H9 (cell line): ENCODE data around the gene AXIN2. TPM values are rescaled to one million over a fixed set of nuclear protein-coding genes. Genes with fewer than 3 reads are reported as not detected.

ENCODE experiments used
- DNase-seq: peaks from one replicate; pipeline ENCODE4 v3.0.0-alpha.2; 2017
- H2AFZ ChIP-seq: one replicate; pipeline ENCODE4 v1.6.1; 2013; ENCODE audit warnings: mild to moderate bottlenecking, low read length, control low read depth, moderate library complexity
- H2AK5ac ChIP-seq: 2 replicates; pipeline ENCODE4 v1.6.1; 2013; ENCODE audit warnings: low read length, control low read depth, mixed read lengths; ENCODE audit not compliant: insufficient read length
- H2BK120ac ChIP-seq: one replicate; pipeline ENCODE4 v1.6.1; 2013; ENCODE audit warnings: low read depth, mild to moderate bottlenecking, low read length, control low read depth, inconsistent platforms; ENCODE audit not compliant: poor library complexity, severe bottlenecking
- H2BK12ac ChIP-seq: 2 replicates; pipeline ENCODE4 v1.6.1; 2013; ENCODE audit warnings: low read length, control low read depth, mixed read lengths, low read depth; ENCODE audit not compliant: insufficient read length
- H2BK15ac ChIP-seq: 2 replicates; pipeline ENCODE4 v1.6.1; 2013; ENCODE audit warnings: low read depth, low read length, control low read depth
- H2BK20ac ChIP-seq: one replicate; pipeline ENCODE4 v1.6.1; 2013; ENCODE audit warnings: low read depth, mild to moderate bottlenecking, low read length, control low read depth, inconsistent platforms; ENCODE audit not compliant: poor library complexity, severe bottlenecking
- H2BK5ac ChIP-seq: 2 replicates; pipeline ENCODE4 v1.6.1; 2013; ENCODE audit warnings: low read length, control low read depth, mixed read lengths; ENCODE audit not compliant: insufficient read length
- H3K14ac ChIP-seq: 2 replicates; pipeline ENCODE4 v1.6.1; 2013; ENCODE audit warnings: low read length, control low read depth; ENCODE audit not compliant: insufficient read depth
- H3K18ac ChIP-seq: 2 replicates; pipeline ENCODE4 v1.6.1; 2013; ENCODE audit warnings: low read depth, mild to moderate bottlenecking, mixed read lengths, low read length, control low read depth; ENCODE audit not compliant: insufficient read length
- H3K23ac ChIP-seq: 2 replicates; pipeline ENCODE4 v1.6.1; 2013; ENCODE audit warnings: low read length, control low read depth, mixed read lengths, low read depth; ENCODE audit not compliant: insufficient read length
- H3K23me2 ChIP-seq: 2 replicates; pipeline ENCODE4 v1.6.1; 2013; ENCODE audit warnings: low read depth, mild to moderate bottlenecking, mixed read lengths, low read length, control low read depth; ENCODE audit not compliant: insufficient read length, poor library complexity, severe bottlenecking
- H3K27ac ChIP-seq: 2 replicates; pipeline ENCODE4 v1.5.1; 2013; ENCODE audit warnings: low read length, control low read depth, mixed read lengths, low read depth; ENCODE audit not compliant: insufficient read length
- H3K27me3 ChIP-seq: 2 replicates; pipeline ENCODE4 v1.6.1; 2013; ENCODE audit warnings: low read length, control low read depth, inconsistent platforms; ENCODE audit not compliant: insufficient read depth
- H3K4ac ChIP-seq: 2 replicates; pipeline ENCODE4 v1.6.1; 2013; ENCODE audit warnings: low read depth, mild to moderate bottlenecking, control low read depth, inconsistent platforms, low read length, moderate library complexity
- H3K4me1 ChIP-seq: 2 replicates; pipeline ENCODE4 v1.6.1; 2013; ENCODE audit warnings: low read length, control low read depth, inconsistent platforms; ENCODE audit not compliant: insufficient read depth
- H3K4me2 ChIP-seq: 2 replicates; pipeline ENCODE4 v1.6.1; 2013; ENCODE audit warnings: low read length, control low read depth, mixed read lengths; ENCODE audit not compliant: insufficient read length, insufficient read depth
- H3K56ac ChIP-seq: 2 replicates; pipeline ENCODE4 v1.6.1; 2013; ENCODE audit warnings: low read depth, mild to moderate bottlenecking, mixed read lengths, low read length, control low read depth; ENCODE audit not compliant: insufficient read length
- H3K79me1 ChIP-seq: 2 replicates; pipeline ENCODE4 v1.6.1; 2013; ENCODE audit warnings: low read depth, mild to moderate bottlenecking, moderate library complexity, low read length, control low read depth, inconsistent platforms; ENCODE audit not compliant: insufficient read depth, poor library complexity, severe bottlenecking
- H3K79me2 ChIP-seq: 2 replicates; pipeline ENCODE4 v1.6.1; 2013; ENCODE audit warnings: low read length, control low read depth, inconsistent platforms; ENCODE audit not compliant: insufficient read depth
- H3K9ac ChIP-seq: 2 replicates; pipeline ENCODE4 v1.6.1; 2013; ENCODE audit warnings: low read length, control low read depth, mixed read lengths; ENCODE audit not compliant: insufficient read length; ENCODE audit errors: extremely low read depth
- H3K9me3 ChIP-seq: one replicate; pipeline ENCODE4 v1.6.1; 2013; ENCODE audit warnings: low read depth, low read length, inconsistent platforms; ENCODE audit not compliant: control insufficient read depth
- H3T11ph ChIP-seq: one replicate; pipeline ENCODE4 v1.6.1; 2013; ENCODE audit warnings: mild to moderate bottlenecking, low read length, control low read depth, inconsistent platforms
- H4K20me1 ChIP-seq: one replicate; pipeline ENCODE4 v1.6.1; 2013; ENCODE audit not compliant: control insufficient read depth, insufficient read length, insufficient read depth
- H4K5ac ChIP-seq: 2 replicates; pipeline ENCODE4 v1.6.1; 2013; ENCODE audit warnings: low read depth, mild to moderate bottlenecking, mixed read lengths, low read length, control low read depth; ENCODE audit not compliant: insufficient read length
- H4K8ac ChIP-seq: replicated peaks from 2 replicates; pipeline ENCODE4 v1.6.1; 2013; ENCODE audit warnings: low read length, control low read depth, mixed read lengths, low read depth; ENCODE audit not compliant: insufficient read length
- H4K91ac ChIP-seq: 2 replicates; pipeline ENCODE4 v1.6.1; 2013; ENCODE audit warnings: low read depth, mild to moderate bottlenecking, moderate library complexity, mixed read lengths, low read length, control low read depth; ENCODE audit not compliant: insufficient read length
- H3K27ac Mint-ChIP-seq, 3 experiments: 2 replicates in 2 of 3; 3 replicates in 1 of 3; pipeline ENCODE4 v1.8.0; 2020 to 2021; ENCODE audit warnings: mixed read lengths in 3 of 3, mild to moderate bottlenecking in 1 of 3, moderate library complexity in 1 of 3
- H3K27me3 Mint-ChIP-seq: 2 replicates; pipeline ENCODE4 v1.8.0; 2021; ENCODE audit warnings: low read depth, mild to moderate bottlenecking, moderate library complexity, mixed read lengths
- H3K36me3 Mint-ChIP-seq, 3 experiments: 2 replicates in 2 of 3; 3 replicates in 1 of 3; pipeline ENCODE4 v1.8.0; 2020 to 2021; ENCODE audit warnings: low read depth in 3 of 3, mixed read lengths in 3 of 3; ENCODE audit not compliant: insufficient read depth in 1 of 3
- H3K4me1 Mint-ChIP-seq, 2 experiments: 2 replicates each; pipeline ENCODE4 v1.8.0; 2020; ENCODE audit warnings: mixed read lengths in 2 of 2
- H3K4me3 Mint-ChIP-seq, 2 experiments: 2 replicates in 1 of 2; 3 replicates in 1 of 2; pipeline ENCODE4 v1.8.0; 2020 to 2021; ENCODE audit warnings: mild to moderate bottlenecking in 2 of 2, mixed read lengths in 2 of 2, moderate library complexity in 1 of 2
- H3K9me3 Mint-ChIP-seq, 2 experiments: 2 replicates in 1 of 2; 3 replicates in 1 of 2; pipeline ENCODE4 v1.8.0; 2020; ENCODE audit warnings: mild to moderate bottlenecking in 2 of 2, mixed read lengths in 2 of 2, moderate library complexity in 1 of 2
- CTCF ChIP-seq: fragments of 200-600 bp; sonication (generic); conservative IDR thresholded peaks from 3 replicates; pipeline ENCODE4 v1.8.0; 2021; ENCODE audit warnings: antibody characterized with exemption, mild to moderate bottlenecking
- WGBS: extraction: QIAGEN DNeasy Blood & Tissue Kit; methylation state at CpG from one replicate; pipeline ENCODE4 v1.1.7; 2013; ENCODE audit warnings: missing lambda C conversion rate, low lambda C conversion rate, mixed read lengths; ENCODE audit not compliant: insufficient read length; ENCODE audit errors: extremely low coverage; 5-methylcytosine and 5-hydroxymethylcytosine counted together
- total RNA-seq: library from RNA; stranded (reverse); gene quantifications from 2 replicates; pipeline ENCODE4 v1.2.1, GENCODE V29; 2021

The AXIN2 gene
- total RNA-seq, 1 experiment from 2014 or later, result 35.0 TPM

- Mint-ChIP-seq H3K36me3 (peaks cover 4 to 21% (median 4%) of the 10 kb centered on the region in 3 experiments; a peak in 4 of 7 replicates), H3K9me3 (peaks cover 13 to 17% of the 10 kb centered on the region in 2 experiments), H3K4me3 (no peak overlapping the region), H3K27ac (no peak overlapping the region), H3K4me1 (peaks cover 6 to 17% of the 10 kb centered on the region in 2 experiments), H3K27me3 (peaks cover 1% of the 10 kb centered on the region; the same call in 1 of the 2 replicates)
- Histone ChIP-seq H4K8ac (no peak overlapping the region), H3T11ph (no peak overlapping the region), H3K18ac (no peak overlapping the region), H2BK12ac (no peak overlapping the region), H3K4me2 (no peak overlapping the region), H3K27ac (no peak overlapping the region), H3K14ac (no peak overlapping the region), H3K4me1 (no peaks in the 10 kb centered on the region; the same call in 1 of the 2 replicates), H3K79me1 (no peaks in the 10 kb centered on the region), H4K91ac (no peak overlapping the region), H3K9me3 (no peaks in the 10 kb centered on the region), H2BK120ac (no peak overlapping the region), H3K56ac (no peak overlapping the region), H3K23me2 (no peaks in the 10 kb centered on the region), H2BK5ac (no peak overlapping the region), H3K23ac (no peak overlapping the region), H3K9ac (no peak overlapping the region), H2AK5ac (no peak overlapping the region), H4K5ac (no peak overlapping the region), H2BK20ac (no peak overlapping the region), H3K4ac (no peak overlapping the region), H4K20me1 (no peaks in the 10 kb centered on the region), H2BK15ac (no peak overlapping the region), H3K27me3 (no peaks in the 10 kb centered on the region), H2AFZ (no peak overlapping the region), H3K79me2 (no peaks in the 10 kb centered on the region)
- no peak for TF ChIP-seq CTCF
- no CpG with 5 or more reads among the region's 9 CpGs for WGBS
- no peak for DNase-seq
Measured at GRCh38 chr17:65503557-65503956, 57.9 kb downstream of the AXIN2 start.
